Mucosa of descending colon (tissue), 3 donors: Measurements from ENCODE around the gene CSH2. TPM values are rescaled to one million over a fixed set of nuclear protein-coding genes. Genes with fewer than 3 reads are reported as not detected.

ENCODE experiments used
- ATAC-seq: fragments of 200-7000 bp; cut with Tn5 transposase; one replicate; pipeline ENCODE4 v1.9.1; 2020; ENCODE audit warnings: mild to moderate bottlenecking, moderate library complexity
- DNase-seq, 3 donors: peaks; one replicate each; pipeline ENCODE4 v3.0.0-alpha.2; 2020
- H3K36me3 ChIP-seq: fragments of 200-600 bp; one replicate; pipeline ENCODE4 v1.8.0; 2021; ENCODE audit warnings: low read depth, mild to moderate bottlenecking
- H3K4me1 ChIP-seq: fragments of 200-600 bp; one replicate; pipeline ENCODE4 v1.8.0; 2021; ENCODE audit warnings: low read depth, mild to moderate bottlenecking
- H3K4me3 ChIP-seq: fragments of 200-600 bp; one replicate; pipeline ENCODE4 v1.8.0; 2021; ENCODE audit warnings: mild to moderate bottlenecking
- H3K9me3 ChIP-seq: fragments of 200-600 bp; one replicate; pipeline ENCODE4 v1.8.0; 2021; ENCODE audit warnings: mild to moderate bottlenecking
- CTCF ChIP-seq: fragments of 200-600 bp; IDR thresholded peaks from one replicate; pipeline ENCODE4 v1.8.0; 2022; ENCODE audit warnings: antibody characterized with exemption, mild to moderate bottlenecking
- intact Hi-C, 2 donors: fragments of 100-400 bp; cut with DNase I in 1 of 2; cut with micrococcal nuclease in 1 of 2; formaldehyde crosslinking; loops; one replicate each; pipeline versions ENCODE4 v1.11.0 to v1.11.1; 2022; cut with DNase I, micrococcal nuclease
- total RNA-seq, 3 donors: library from RNA; stranded (reverse); fragmentation: NEBNext Ultra II Directional in 2 of 3; extraction: Animal tissue kit (Norgen Biotek cat#: 25700) in 2 of 3; gene quantifications; one replicate each; pipeline versions ENCODE4 v1.2.1 to v1.2.4, GENCODE V29; 2021 to 2023
- donor health status: DM: no; HTN: no; CAD: no; lungs with moderate emphysema.
- donor health status: DM: no; HTN: no; CAD: no.
- donor health status: DM: no; HTN: yes; CAD: no.

The CSH2 gene
- total RNA-seq, 3 donors from 2014 or later, result not detected

- TF ChIP-seq CTCF, result no peak
- DNase-seq (no peak), ATAC-seq (no peak)
- Histone ChIP-seq H3K36me3 (peaks cover 32% of the 10 kb centered on the region), H3K4me1 (peaks cover 13% of the 10 kb centered on the region), H3K4me3 (no peak overlapping the region), H3K9me3 (no peaks in the 10 kb centered on the region)
- intact Hi-C loops, result no loop called here
Measured at GRCh38 chr17:63830904-63831491, 42.5 kb downstream of the CSH2 start.

- TF ChIP-seq CTCF, result no peak
- H3K9me3 ChIP-seq, result no peaks in the 10 kb centered on the region
- ATAC-seq, result no peak
- H3K4me3 ChIP-seq, result no peak overlapping the region
- H3K36me3 ChIP-seq, result peaks cover 30% of the 10 kb centered on the region
- H3K4me1 ChIP-seq, result peaks cover 16% of the 10 kb centered on the region
- intact Hi-C loops, result no loop called here
- no peak for DNase-seq
Measured at GRCh38 chr17:63830278-63830677, 43.2 kb downstream of the CSH2 start.

GRCh38 chr17:63828936-63829335 lies 44.5 kb downstream of the CSH2 start:
- H3K9me3 ChIP-seq, result no peaks in the 10 kb centered on the region
- peaks cover 23% of the 10 kb centered on the region for H3K36me3 ChIP-seq
- intact Hi-C loops, result loop anchor here in 1 of 2 donors (10.0 kb wide), 1 partner anchor 54 kb away; the partner anchor contains the start of genes CCDC47 and DDX42
- no peak for TF ChIP-seq CTCF
- no peak for ATAC-seq
- peaks cover 16% of the 10 kb centered on the region for H3K4me1 ChIP-seq
- DNase-seq, result no peak
- no peak overlapping the region for H3K4me3 ChIP-seq

- intact Hi-C loops, result loop anchor here in 1 of 2 donors (10.0 kb wide), 1 partner anchor 53 kb away; the partner anchor contains the start of genes CCDC47 and DDX42
Measured at GRCh38 chr17:63827801-63828221, 45.7 kb downstream of the CSH2 start.

GRCh38 chr17:63827002-63827800 lies 46.3 kb downstream of the CSH2 start, which contains the start of the genes FTSJ3 and PSMC5:
Gene FTSJ3 (minus strand): TSS chr17:63827663. CDS start chr17:63826902, 761 bp downstream.
Gene PSMC5 (plus strand): TSS chr17:63827431. CDS start chr17:63827491, 60 bp downstream.
- H3K4me3 ChIP-seq, result peak within 1 kb of the TSS; percentile 65
- peaks cover 16% of the 10 kb centered on the region for H3K4me1 ChIP-seq
- TF ChIP-seq CTCF, result peak; percentile 50
- H3K9me3 ChIP-seq, result no peaks in the 10 kb centered on the region
- peaks cover 18% of the 10 kb centered on the region for H3K36me3 ChIP-seq
- DNase-seq (peak; percentile 94 to 98 (median 98)), ATAC-seq (peak; percentile 95)
- intact Hi-C loops, result loop anchor here in 1 of 2 donors (10.0 kb wide), 1 partner anchor 52 kb away; the partner anchor contains the start of genes CCDC47 and DDX42

More at GRCh38 chr17:63827801-63828221, 45.7 kb downstream of the CSH2 start:
- no peak for DNase-seq
- TF ChIP-seq CTCF, result no peak
- no peaks in the 10 kb centered on the region for H3K9me3 ChIP-seq
- peaks cover 16% of the 10 kb centered on the region for H3K4me1 ChIP-seq
- no peak for ATAC-seq
- H3K36me3 ChIP-seq, result peaks cover 17% of the 10 kb centered on the region
- H3K4me3 ChIP-seq, result peak overlapping the region; percentile 65
